HG03469 (cell line): ENCODE results near the gene CDK16.

Source experiments
- ATAC-seq: cut with Tn5 transposase; IDR thresholded peaks from one replicate; pipeline ENCODE4 v1.9.1; 2021; ENCODE audit warnings: mild to moderate bottlenecking, moderate library complexity, moderate number of reproducible peaks; ENCODE audit not compliant: unreplicated experiment

Gene CDK16

DNA sequence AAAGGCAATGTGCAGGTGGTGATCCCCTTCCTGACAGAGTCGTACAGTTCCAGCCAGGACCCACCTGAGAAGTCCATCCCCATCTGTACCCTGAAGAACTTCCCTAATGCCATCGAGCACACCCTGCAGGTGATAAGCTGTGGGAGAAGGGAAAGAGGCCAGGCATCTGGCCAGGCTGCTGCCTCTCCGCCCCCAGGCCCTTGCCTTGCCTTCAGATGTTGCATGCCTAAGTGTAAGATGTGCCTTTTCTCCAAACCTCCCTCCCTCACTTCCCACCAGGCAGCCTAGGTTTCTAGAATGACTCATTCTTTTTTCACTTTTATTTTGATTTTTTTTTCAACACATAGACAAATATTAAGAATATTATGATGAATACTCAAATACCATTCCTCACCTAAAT lies 12.2 kb upstream of the CDK16 start:
- ATAC-seq: no peak

- ATAC-seq: no peak
Observed at GRCh38 chrX:47208108-47208507, 10.4 kb upstream of the CDK16 start.

DNA sequence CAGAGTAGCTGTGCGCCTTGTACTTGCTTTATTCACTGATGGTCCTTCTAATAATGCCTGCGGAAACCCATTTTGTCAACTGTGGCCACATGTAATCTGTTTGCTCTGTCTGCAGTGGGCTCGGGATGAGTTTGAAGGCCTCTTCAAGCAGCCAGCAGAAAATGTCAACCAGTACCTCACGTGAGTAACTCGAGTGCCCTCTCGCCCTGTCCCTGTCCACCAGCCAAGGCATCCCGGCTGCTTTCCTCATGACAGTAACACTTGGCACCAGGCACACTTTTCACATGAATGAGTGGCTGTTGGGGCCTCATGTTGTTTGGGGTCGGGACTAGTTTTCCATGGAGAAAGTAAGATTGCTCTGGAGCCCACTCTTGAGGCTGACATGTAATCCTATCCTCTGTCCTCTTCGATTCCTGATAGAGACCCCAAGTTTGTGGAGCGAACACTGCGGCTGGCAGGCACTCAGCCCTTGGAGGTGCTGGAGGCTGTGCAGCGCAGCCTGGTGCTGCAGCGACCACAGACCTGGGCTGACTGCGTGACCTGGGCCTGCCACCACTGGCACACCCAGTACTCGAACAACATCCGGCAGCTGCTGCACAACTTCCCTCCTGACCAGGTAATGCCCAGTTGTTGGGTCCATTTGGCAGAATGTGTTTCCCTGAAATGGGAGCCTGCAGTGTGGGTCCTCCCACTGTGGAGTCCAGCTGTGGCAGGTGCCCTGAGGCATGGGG lies 8.8 kb upstream of the CDK16 start:
- no peak for ATAC-seq

GRCh38 chrX:47210661-47211425 lies 7.6 kb upstream of the CDK16 start:
- no peak for ATAC-seq

- no peak for ATAC-seq
Observed at GRCh38 chrX:47212381-47213293, 5.8 kb upstream of the CDK16 start.

DNA sequence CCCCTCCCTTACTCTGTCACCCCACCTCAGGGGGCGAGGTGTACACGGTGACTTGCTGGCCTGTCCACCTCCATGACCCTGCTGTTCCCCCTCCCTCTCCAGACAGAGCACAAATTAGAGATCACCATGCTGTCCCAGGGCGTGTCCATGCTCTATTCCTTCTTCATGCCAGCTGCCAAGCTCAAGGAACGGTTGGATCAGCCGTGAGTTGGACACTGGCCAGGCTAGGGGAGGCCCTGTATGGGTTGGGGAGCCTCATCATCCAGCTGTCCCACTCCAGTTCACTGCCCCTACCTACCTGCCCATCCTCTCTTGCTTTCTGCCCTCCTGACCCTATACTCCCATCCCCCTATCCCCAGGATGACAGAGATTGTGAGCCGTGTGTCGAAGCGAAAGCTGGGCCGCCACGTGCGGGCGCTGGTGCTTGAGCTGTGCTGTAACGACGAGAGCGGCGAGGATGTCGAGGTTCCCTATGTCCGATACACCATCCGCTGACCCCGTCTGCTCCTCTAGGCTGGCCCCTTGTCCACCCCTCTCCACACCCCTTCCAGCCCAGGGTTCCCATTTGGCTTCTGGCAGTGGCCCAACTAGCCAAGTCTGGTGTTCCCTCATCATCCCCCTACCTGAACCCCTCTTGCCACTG lies 3.9 kb upstream of the CDK16 start:
- ATAC-seq: no peak

DNA sequence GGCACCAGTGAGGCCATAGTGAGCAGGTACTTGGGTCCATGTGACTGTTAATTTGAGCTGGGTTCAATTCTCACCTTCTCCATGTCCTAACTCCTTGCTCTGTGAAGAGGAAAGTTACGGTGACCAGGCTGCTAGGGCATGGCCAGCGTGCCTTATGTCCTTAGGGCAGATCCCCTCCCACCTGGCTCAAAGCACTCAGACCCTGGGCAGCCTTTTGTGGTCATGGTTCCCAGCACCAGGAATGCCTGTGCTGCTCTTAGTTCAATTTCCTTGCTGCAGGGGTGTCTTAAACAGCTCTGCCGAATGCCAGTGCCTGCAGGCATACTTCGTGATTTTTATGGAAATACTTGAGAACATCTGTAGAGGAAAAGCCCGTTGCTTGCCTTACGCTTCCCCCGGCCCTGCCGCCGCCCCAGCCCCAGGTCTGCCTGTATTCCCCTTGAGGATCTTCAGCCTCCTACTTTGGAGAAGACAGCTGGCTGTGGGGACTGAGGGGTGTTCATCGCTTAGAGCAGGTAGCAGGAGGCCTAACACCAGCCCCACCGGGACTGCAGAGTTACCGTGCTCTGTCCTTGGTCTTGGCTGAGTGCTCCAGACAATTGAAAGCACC lies 3.1 kb upstream of the CDK16 start:
- no peak for ATAC-seq

- ATAC-seq: no peak
Observed at GRCh38 chrX:47216393-47216925, 2.0 kb upstream of the CDK16 start.

DNA sequence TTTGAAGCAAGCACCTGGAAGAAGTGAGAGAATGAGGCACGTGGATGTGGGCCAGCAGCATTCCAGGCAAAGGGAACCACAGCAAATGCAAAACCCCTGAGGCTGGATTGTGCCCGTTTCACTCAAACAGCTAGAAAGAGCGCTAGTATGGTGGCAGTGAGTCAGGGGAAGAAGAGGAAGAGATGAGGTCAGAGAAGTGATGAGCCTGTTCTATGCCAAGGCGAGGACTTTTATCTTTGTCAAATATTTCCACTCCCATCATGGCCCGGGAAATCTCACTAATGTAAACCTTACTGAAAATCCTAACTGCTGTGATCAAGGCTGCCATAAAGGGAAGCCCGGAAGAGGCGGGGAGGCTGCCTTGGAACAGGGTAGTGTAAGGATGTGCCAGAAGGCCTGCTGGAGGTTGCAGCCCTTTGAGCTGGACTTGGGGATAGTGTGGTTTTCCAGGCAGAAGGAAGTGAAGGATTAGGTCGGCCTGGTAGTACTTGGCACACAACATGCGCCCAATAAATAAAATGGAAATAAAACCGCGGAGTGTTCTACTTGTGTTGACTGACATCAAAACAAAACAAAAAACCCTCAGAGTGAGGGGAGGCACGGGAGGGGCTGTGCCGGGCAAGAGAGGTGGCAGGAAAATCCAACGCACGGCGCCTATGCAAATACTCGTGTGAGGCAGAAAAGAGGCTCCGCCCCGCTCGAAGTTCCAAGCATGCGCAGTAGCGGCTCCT lies 1.2 kb upstream of the CDK16 start:
- no peak for ATAC-seq

- peak; percentile 54 for ATAC-seq
Observed at GRCh38 chrX:47217852-47218279, 615 bp upstream of the CDK16 start.

- no peak for ATAC-seq
Observed at GRCh38 chrX:47218920-47219815, 687 bp downstream of the CDK16 start.

DNA sequence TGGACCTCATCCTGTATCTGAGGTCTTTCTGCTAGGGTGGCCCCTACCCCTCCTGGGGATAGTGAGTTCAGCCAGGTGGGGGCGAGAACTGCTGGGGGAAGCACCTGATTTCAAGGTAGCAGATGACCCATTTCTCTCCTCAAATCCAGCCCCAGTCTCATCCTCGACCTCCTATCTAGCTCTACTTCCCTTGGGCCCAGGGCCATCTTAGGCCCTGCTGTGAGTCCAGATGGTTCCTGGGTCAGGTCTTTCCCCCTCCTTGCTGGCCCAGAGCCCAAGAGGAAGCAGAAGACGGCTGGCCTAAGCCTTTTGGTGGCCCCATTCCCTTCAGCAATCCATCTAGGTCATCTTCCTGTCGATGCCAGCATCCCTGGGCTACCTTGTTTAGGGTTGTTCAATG lies 3.3 kb downstream of the CDK16 start:
- ATAC-seq: no peak

DNA sequence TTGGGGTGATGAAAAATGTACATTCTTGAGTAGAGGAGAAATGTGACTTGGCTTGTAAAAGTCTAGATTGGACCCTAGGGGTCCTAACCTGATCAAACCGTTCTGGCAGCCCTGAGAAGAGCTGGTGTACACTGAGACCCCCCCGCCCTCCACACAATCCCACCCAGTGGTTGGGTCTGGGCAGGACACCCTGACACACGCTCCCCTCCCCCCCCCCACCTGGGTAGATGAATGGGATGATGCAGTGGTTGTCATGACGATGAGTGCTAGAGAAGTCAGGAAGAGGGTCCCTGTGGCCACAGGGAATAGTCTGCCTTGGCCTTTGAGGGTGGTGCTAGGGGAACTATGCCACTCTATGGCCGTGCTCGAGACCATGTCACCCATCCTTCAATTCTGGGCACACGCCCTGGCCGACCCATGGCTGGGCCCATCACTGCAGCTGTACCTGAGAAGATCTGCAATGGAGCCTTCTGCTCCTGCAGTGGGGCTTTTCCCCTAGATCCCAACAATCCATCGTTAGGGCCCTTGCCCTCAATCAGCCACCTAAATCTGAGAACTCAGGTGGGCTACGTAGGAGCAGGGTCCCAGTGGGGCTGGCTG lies 4.4 kb downstream of the CDK16 start:
- no peak for ATAC-seq

GRCh38 chrX:47223476-47224250 lies 5.2 kb downstream of the CDK16 start:
- ATAC-seq: no peak

- ATAC-seq: no peak
Observed at GRCh38 chrX:47224266-47224895, 5.9 kb downstream of the CDK16 start.

DNA sequence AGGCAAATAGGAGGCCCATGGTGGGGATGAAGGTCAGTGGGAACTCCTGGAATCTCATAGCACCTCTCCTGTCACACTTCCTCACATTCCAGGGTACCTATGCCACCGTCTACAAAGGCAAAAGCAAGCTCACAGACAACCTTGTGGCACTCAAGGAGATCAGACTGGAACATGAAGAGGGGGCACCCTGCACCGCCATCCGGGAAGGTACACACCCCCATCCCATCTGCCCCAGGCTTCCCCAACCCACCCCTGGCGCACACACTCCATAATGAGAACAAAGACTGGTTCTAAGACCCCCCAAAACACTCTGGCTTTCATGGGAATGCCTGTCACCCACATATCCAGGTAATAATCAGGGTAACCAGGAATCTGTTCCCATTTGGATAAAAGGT lies 6.4 kb downstream of the CDK16 start:
- no peak for ATAC-seq

DNA sequence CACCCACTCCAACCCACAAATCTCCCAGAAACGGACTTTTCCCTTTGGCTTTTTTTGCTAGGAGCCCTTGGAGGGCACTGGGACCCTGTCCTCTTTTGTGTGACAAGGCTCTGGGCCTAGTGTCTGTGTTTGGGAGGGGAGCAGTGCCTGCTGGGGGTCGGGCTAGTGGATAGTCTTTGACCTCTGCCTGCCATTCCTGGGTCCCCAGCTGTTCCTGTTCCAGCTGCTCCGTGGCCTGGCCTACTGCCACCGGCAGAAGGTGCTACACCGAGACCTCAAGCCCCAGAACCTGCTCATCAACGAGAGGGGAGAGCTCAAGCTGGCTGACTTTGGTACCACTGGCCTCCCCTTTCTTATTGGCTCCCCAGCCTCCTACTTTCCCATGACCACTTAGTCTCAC lies 7.6 kb downstream of the CDK16 start:
- no peak for ATAC-seq
